ENCODE results near the gene SPINK2.

The SPINK2 gene

DNA sequence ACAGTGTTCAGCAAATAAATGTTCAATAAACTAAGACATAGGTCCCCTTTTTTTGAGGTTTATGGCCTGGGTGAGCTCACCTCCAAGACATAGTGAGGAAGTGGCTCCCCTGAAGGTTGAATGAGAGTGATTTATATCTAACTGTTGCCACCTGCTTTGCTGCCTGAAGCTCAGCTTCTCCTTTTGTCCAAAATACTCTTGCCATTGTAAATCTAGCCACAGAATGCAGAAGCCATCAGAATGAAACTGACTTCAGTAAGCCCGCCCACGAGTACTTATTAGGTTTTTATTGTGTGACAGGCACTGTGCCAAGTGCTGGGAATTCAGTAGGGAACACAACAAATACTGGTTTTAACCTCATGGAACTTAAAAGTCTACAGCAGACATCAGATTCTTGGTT lies 18.0 kb downstream of the SPINK2 start:
- TF ChIP-seq, protein P1, sequence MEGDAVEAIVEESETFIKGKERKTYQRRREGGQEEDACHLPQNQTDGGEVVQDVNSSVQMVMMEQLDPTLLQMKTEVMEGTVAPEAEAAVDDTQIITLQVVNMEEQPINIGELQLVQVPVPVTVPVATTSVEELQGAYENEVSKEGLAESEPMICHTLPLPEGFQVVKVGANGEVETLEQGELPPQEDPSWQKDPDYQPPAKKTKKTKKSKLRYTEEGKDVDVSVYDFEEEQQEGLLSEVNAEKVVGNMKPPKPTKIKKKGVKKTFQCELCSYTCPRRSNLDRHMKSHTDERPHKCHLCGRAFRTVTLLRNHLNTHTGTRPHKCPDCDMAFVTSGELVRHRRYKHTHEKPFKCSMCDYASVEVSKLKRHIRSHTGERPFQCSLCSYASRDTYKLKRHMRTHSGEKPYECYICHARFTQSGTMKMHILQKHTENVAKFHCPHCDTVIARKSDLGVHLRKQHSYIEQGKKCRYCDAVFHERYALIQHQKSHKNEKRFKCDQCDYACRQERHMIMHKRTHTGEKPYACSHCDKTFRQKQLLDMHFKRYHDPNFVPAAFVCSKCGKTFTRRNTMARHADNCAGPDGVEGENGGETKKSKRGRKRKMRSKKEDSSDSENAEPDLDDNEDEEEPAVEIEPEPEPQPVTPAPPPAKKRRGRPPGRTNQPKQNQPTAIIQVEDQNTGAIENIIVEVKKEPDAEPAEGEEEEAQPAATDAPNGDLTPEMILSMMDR (IDR thresholded peaks at IDR 0.05; ENCODE audit: low read depth, low read length, poor library complexity, severe bottlenecking), result no peak
- Histone ChIP-seq H3K9me2 (replicated peaks; ENCODE audit: control insufficient read depth, low read length) (no peaks in the 10 kb centered on the region), H3K4me1 (ENCODE audit: control insufficient read depth, low read length) (peaks cover 15% of the 10 kb centered on the region), H4K20me1 (ENCODE audit: control insufficient read depth, insufficient read depth, low read depth, low read length) (no peaks in the 10 kb centered on the region), H3K4me3 (ENCODE audit: low read length) (no peak overlapping the region), H3K36me3 (ENCODE audit: control insufficient read depth, low read length) (no peaks in the 10 kb centered on the region), H3K27ac (ENCODE audit: low read depth, low read length) (no peak overlapping the region), H3K79me2 (ENCODE audit: control insufficient read depth, low read length) (no peaks in the 10 kb centered on the region), H3K9me3 (ENCODE audit: control insufficient read depth, insufficient read depth, low read length) (no peaks in the 10 kb centered on the region), H3K4me2 (ENCODE audit: low read length) (no peak overlapping the region), H3F3A (ENCODE audit: control insufficient read depth, insufficient read depth) (no peaks in the 10 kb centered on the region), H3K27me3 (ENCODE audit: control insufficient read depth, low read length) (peaks cover 5% of the 10 kb centered on the region)

DNA sequence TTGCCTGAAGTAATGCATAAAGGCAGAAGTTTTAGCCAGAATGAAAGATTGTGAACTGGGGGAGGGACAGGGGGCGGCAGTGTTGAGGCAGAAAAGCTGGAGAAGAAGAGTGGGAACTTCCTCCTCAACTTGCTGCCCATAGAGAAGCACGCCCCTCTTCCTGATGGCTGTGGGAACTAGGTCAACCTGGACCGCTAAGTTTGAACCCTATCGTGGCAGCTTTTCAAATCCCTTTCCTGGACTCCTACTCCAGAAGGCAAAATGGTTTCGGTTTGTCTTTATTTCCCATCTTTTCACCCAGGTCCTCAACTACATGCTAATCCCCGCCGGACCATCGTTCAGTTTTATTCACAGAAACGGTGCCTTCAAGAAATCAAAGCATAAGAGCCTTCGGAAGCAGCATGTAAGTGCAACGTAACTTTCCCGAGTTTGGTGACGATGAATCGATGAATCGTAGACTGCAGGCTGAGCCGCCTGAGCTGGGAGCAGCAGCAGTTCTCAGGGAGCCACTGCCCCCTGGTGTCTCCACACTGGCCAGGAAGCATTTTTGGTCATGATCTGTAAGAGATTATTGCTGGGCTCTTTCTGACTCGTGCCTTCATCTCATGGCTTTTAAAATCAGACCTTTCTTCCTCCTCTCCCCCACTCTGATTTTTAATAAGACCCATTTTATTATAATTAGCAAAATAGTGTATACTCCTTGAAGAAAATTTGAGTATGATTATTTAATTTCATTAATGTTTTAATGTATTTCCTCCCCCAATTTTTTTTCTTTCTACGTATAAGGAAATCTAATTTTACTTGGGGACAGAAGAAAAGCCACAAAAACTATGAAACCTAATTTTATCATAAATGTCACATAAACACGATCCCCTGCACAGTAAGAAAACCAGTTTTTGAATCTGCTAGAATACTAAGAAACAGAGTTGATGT lies 21.4 kb downstream of the SPINK2 start:
- no peaks in the 10 kb centered on the region for H4K20me1 ChIP-seq (ENCODE audit: control insufficient read depth, insufficient read depth, low read depth, low read length)

DNA sequence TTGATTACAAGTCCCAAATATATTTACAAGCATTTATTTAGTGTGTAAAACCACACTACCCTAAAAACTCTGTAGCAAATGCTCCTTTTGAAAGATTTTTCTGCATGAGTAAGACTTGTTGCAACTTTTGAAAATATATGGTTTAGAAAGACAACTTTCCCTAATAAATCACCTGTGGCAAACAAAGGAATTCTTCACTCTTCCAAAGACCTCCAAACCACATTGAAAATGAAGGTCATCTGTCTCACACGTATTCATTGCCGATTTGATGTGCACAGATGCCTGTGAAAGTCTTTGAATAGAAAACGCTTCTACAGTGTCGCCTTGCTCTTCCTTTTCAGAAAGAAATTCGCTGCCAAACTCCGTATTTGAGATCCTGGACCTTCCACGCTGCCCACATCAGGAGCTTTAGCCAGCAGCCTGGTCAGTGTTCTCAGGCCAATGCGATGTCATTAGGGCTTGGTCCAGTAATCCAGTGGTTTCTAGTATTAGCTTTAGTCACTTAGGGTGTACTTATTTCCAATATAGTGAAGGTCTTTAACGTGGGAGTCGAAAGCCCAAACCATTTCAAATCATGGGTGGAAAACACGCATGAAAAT lies 22.2 kb downstream of the SPINK2 start:
- peak overlapping the region; percentile 81 for H3K4me3 ChIP-seq (ENCODE audit: low read length)
- peak overlapping the region; percentile 91 for H3K4me2 ChIP-seq (ENCODE audit: low read length)

More for the DNA sequence above, 21.4 kb downstream of the SPINK2 start:
- H3K4me3 ChIP-seq (ENCODE audit: low read length), result peak overlapping the region; percentile 81
- H3K4me2 ChIP-seq (ENCODE audit: low read length), result peak overlapping the region; percentile 91
- H3K4me1 ChIP-seq (ENCODE audit: control insufficient read depth, low read length), result peaks cover 15% of the 10 kb centered on the region
- no peaks in the 10 kb centered on the region for H3K79me2 ChIP-seq (ENCODE audit: control insufficient read depth, low read length)
- no peaks in the 10 kb centered on the region for H3K36me3 ChIP-seq (ENCODE audit: control insufficient read depth, low read length)
- H3F3A ChIP-seq (ENCODE audit: control insufficient read depth, insufficient read depth), result no peaks in the 10 kb centered on the region
- H3K27ac ChIP-seq (ENCODE audit: low read depth, low read length), result no peak overlapping the region
- peaks cover 8% of the 10 kb centered on the region for H3K27me3 ChIP-seq (ENCODE audit: control insufficient read depth, low read length)
- H3K9me3 ChIP-seq (ENCODE audit: control insufficient read depth, insufficient read depth, low read length), result no peaks in the 10 kb centered on the region
- TF ChIP-seq EZH2phosphoT487 (IDR thresholded peaks at IDR 0.05; ENCODE audit: borderline replicate concordance, low read length), result no peak
- TF ChIP-seq, protein P1 (IDR thresholded peaks at IDR 0.05; ENCODE audit: low read depth, low read length, poor library complexity, severe bottlenecking), result peak; percentile 79
- H3K9me2 ChIP-seq (replicated peaks; ENCODE audit: control insufficient read depth, low read length), result no peaks in the 10 kb centered on the region

More for the DNA sequence above, 22.2 kb downstream of the SPINK2 start:
- Histone ChIP-seq H3F3A (ENCODE audit: control insufficient read depth, insufficient read depth) (no peaks in the 10 kb centered on the region), H3K27ac (ENCODE audit: low read depth, low read length) (no peak overlapping the region), H3K79me2 (ENCODE audit: control insufficient read depth, low read length) (no peaks in the 10 kb centered on the region), H3K9me2 (replicated peaks; ENCODE audit: control insufficient read depth, low read length) (no peaks in the 10 kb centered on the region), H3K36me3 (ENCODE audit: control insufficient read depth, low read length) (no peaks in the 10 kb centered on the region), H3K9me3 (ENCODE audit: control insufficient read depth, insufficient read depth, low read length) (no peaks in the 10 kb centered on the region), H4K20me1 (ENCODE audit: control insufficient read depth, insufficient read depth, low read depth, low read length) (no peaks in the 10 kb centered on the region), H3K4me1 (ENCODE audit: control insufficient read depth, low read length) (peaks cover 15% of the 10 kb centered on the region), H3K27me3 (ENCODE audit: control insufficient read depth, low read length) (peaks cover 8% of the 10 kb centered on the region)
- TF ChIP-seq, protein P1 (IDR thresholded peaks at IDR 0.05; ENCODE audit: low read depth, low read length, poor library complexity, severe bottlenecking), result no peak
- TF ChIP-seq EZH2phosphoT487 (IDR thresholded peaks at IDR 0.05; ENCODE audit: borderline replicate concordance, low read length), result no peak
